GM18951 (cell line): ENCODE data around the gene PARP16.

Source experiments
- POLR2A ChIP-seq: IDR thresholded peaks from 4 replicates; pipeline ENCODE4 v1.6.1; 2011; ENCODE audit warnings: mild to moderate bottlenecking; ENCODE audit not compliant: insufficient read length, insufficient read depth; ENCODE audit errors: extremely low read depth
- in situ Hi-C: fragments of 300-500 bp; cut with MboI; formaldehyde crosslinking; loops from one replicate; pipeline ENCODE4 v1.12.0; 2022; ENCODE audit warnings: low sequenced_read_pairs, mixed read lengths, inconsistent platforms; ENCODE audit not compliant: unreplicated experiment

The PARP16 gene, protein sequence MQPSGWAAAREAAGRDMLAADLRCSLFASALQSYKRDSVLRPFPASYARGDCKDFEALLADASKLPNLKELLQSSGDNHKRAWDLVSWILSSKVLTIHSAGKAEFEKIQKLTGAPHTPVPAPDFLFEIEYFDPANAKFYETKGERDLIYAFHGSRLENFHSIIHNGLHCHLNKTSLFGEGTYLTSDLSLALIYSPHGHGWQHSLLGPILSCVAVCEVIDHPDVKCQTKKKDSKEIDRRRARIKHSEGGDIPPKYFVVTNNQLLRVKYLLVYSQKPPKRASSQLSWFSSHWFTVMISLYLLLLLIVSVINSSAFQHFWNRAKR

DNA sequence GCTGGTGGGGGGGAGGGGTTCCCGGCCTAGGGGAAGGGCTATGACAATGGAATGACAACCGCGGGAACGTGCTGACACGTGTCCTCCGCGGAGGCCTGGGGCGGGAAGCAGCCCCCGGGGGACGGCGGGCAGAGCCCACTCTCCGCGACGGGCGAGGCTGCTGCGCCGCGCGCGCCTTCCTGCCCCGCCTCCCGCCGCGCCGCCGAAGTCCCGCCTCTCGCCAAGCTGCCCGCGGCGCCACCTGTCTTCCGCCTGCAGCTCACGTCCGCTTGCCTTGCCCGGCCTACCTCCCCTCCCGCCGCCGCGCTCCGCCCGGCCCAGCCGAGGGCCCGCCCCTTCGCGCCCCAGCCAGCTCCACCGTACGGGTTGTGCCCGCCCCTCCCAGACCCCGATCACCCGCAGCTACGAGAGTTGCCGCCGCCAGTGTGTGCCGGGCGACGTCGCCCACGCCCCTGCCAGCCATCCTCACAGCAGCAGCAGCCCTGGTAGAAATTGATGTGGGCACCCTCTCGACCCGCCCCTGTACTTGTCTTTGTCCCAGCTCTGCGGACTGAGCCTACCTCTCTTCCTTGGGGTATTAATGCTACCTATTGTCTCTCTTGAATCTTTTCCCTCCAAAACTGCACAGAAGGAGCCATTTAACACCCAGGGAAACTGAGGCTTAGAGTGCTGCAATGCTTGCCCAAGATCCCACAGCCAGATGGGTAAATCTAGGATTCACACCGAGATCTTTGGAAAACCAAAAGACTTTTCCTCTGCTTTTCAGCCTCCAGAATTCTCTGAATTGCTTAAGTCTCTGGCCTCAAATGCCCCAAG, at the start of gene PARP16:
Gene PARP16 (minus strand): TSS at position 180 of the 816 bp plus-strand sequence. CDS start 457 bp downstream, outside the sequence.
- in situ Hi-C loops: loop anchor here (10.0 to 25.0 kb wide), 2 partner anchors 92 to 250 kb away; partner anchors contain the start of genes MTFMT and SLC51B
- TF ChIP-seq POLR2A: peak; percentile 80

- no peak for TF ChIP-seq POLR2A
- in situ Hi-C loops: no loop called here
Observed at GRCh38 chr15:65335278-65336055, 48.8 kb upstream of the PARP16 start.

DNA sequence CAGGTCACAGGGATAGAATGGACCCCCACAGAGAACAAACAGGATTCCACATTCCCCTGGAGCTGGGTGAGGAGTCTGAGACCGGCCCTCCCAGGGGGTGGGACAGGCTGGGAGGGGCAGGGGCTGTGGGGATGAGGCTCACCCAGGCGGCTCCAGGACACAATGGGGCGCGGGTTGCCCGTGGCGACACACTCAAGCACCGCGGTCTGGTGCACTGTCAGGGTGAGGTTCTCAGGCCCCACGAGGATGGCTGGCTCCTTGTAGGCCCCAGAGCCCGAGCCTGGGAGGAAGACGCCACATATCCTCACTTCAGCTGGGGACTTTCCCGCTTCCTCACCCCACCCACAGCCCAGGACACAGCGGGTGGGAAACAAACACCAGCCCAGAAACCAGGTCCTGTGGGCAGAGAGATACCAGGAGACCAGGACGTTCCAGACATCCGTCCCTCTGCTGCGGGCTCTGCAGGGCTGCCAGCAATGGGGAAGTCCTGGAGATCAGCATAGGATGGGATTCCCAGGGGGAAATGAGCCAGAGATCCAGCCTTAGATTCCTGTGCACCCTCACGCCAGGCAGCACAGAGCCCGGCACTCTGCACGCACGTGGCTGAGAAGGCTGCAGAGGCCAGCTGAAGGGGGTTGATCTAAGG, 48.0 kb upstream of the PARP16 start:
- in situ Hi-C loops: no loop called here
- no peak for TF ChIP-seq POLR2A

GRCh38 chr15:65333856-65334255, 47.2 kb upstream of the PARP16 start:
- TF ChIP-seq POLR2A: no peak

DNA sequence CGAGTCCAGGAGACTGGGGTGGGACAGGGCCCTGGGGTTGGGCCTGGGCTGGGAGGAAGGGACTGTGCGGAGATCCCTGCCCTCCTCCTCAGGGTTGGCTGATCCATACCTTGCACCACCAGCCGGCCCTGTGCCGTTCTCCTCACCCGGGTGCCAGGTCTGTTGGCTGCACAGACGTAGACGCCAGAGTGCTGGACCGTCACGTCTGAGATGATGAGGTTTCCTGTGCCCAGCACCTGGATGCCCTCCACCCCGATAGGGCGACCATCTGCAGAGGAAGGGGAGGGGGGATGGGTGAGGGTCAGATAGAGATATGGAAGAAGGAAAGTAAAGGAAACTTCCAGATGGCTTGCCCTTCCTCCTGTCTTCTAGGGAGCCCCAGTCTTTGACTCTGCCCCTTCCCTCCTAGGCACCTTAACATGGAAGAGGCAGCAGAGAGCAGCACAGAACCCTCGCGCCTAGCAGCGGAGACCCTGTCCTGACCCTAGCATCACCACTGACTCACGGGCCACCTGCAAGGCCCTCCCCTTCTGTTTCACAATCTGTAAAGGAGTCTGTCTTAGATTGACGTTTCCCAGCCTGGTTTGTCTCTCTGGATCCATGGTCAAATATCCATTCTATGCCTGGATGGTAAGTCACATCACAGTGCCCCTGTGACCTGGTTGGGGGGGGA, 46.6 kb upstream of the PARP16 start:
- in situ Hi-C loops: no loop called here
- TF ChIP-seq POLR2A: no peak

More at GRCh38 chr15:65333856-65334255, 47.2 kb upstream of the PARP16 start:
- in situ Hi-C loops: no loop called here

DNA sequence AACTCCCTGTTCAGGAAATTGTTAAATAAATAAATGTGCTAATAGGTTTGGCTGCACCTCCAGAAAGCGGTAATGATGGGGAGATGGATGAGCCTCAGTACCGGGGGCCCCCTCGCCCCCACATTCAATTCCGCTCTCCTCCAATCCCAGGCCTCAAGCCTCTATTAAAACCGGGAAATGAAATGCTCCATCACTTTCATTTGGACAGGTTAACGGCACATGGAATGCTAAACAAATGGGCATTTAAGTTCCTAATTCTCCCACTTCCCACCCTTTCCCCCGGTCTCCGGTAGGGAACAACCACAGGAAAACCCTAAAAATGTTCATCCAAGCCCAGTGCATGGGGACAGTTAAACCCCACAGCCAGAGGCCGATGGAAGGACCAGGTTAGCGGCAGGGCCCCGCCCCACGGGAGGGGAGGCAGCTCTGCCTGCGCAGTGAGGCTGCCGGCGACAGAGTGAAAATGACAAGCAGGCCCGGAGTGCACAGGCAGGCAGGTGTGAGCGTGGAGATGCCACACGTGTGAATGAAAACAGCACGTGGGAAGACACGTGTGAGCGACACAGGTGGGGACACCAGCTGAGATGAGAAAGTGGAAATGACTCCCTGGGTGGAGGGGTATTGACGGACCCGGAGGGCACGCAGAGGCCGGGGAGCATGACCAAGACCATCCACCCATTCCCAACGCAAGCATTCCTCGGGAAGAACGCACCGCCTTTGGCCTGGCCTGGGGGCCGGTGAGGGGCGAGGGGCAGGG, 45.9 kb upstream of the PARP16 start:
- in situ Hi-C loops: no loop called here
- TF ChIP-seq POLR2A: no peak

DNA sequence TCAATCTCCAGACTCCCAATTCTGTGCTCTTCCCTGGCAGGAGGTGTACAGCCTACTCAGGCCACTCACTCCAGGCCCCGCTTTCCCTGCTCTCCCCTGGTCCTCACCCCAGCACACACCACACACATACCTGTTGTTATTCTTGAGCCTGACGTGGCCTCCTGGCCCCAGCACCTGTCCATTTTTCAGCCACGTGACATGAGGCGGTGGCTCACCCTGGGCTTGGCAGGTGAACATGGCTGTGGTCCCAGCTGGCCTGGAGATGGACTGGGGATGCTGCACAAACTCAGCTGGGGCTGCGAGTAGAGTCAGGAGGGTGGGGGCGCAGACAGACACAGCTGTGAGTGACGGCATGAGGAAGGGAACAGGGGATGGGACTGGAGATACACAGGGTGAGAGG, 45.1 kb upstream of the PARP16 start:
- TF ChIP-seq POLR2A: no peak
- in situ Hi-C loops: no loop called here

- TF ChIP-seq POLR2A: no peak
- in situ Hi-C loops: no loop called here
Observed at GRCh38 chr15:65330934-65331645, 44.4 kb upstream of the PARP16 start.

DNA sequence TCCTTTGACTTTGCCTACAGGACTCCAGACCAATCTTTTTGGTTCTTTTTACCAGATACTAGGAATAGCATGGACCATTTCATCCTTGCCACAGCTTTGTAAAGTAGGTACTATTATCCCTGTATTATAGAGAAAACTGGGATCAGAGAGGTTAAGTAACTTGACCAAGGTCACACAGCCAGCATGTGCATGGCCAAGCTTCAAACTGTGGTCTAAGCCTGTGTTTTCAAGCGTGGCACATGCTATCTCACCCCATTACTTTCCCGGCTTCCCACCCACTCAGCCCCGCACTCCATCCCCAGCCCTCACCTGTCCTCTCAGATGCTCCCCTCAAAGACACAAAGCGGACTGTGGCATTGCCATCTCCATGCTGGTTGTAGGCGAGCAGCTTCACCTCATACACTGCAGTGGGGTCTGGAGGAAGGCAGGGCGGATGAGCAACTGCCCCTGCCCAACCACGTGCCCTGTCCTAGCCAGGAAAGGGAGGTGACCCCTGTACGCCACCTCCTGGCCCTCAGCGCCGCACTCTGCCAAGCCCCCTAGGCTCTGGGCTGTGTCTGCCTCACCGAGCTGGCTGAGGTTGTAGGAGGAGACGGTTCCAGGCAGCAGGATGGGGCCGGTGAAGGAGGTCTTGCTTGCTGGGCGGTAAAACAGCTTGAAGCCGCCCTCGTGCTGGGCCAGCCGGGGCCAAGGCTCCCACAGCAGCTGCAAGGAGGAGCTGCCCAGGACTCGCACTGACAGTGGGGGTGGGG, 43.5 kb upstream of the PARP16 start:
- TF ChIP-seq POLR2A: no peak
- in situ Hi-C loops: no loop called here

DNA sequence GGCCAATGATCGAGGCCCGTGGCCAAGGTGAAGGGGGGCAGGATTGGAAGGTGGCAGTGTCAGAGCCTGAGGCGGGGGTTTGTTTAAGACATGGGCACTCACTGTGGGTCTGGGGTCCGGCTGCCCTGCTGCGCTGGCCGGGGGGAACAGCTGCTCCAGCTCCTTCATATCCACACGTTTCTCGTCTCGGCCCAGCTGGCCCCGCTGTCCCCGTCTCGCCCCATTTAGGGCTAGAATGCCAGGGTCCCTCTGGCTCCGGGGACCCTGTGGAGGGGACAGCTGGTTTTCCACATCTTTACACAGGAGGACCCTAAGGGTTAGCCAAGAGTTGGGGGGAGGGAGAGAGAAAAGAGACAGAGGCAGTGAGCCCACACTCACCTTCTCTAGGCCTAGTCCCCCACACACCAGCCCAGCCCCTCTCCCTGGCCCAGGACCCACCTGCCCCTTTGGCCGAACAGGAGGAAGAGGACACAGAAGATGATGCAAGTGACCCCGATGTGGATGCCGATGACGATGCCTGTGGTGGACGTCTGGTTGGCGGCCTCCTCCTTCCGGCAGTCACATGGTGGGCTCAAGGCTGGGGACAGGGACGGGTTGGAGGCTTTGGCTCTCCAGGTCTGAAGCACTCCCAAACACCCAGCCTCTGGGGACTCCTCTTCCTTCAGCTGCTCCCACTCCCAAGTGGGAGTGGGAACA, 42.8 kb upstream of the PARP16 start:
- no peak for TF ChIP-seq POLR2A

More for the DNA sequence above, 42.8 kb upstream of the PARP16 start:
- in situ Hi-C loops: no loop called here
